OCI-LY3 (cell line): ENCODE results near the gene SLC19A1.

Source experiments
- EZH2phosphoT487 ChIP-seq: fragments of 200-600 bp; shearing (Covaris generic); IDR thresholded peaks from 2 replicates; pipeline ENCODE4 v1.6.1; 2018; ENCODE audit warnings: antibody characterized with exemption, mixed run types, low read depth
- TF ChIP-seq, protein P1 (sequence below): fragments of 200-600, 300-600 bp; sonication (generic); IDR thresholded peaks from 2 replicates; pipeline ENCODE4 v1.5.1; 2014; ENCODE audit warnings: antibody characterized with exemption, low read length, low read depth

DNA sequence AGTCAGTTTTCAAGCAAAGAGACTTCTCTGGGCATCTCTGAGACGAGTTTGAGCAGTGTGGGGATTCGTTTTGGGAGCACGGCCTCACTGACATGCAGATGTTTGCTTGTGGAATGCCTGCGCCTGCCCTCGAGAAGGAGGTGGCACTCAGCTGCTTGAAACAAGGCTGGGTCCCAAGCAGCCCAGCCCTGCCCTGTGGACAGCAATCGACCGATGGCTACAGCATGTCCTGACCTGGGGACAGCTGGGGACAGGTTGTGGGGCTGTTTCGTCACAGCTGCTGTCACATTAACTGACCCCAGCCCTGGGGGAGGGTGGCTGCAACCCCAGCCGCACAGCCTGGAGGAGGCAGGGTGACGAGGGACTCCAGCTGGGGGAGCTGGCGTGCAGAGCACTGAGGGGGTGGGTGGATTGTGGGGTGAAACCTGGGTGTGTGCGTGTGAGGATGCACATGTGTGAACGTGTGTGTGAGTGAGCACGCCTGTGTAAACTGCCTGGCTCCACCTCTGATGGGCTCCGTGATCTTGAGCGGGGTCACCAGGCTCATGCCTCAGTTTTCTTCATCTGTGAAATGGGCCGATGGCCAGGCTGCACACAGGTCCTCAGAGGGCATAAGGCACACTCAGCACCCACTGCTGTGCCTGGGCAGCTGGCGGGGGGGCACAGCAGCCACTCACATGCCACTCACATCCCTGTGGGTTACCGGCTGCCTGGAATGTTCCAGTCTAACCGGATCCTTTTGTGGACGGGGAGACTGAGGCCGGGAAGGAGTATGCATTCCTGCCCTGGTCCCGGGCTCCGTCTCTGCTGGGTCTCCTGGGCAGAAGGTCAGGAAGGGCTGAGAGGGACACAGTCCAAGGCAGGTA lies 87.9 kb downstream of the SLC19A1 start:
- no peak for TF ChIP-seq EZH2phosphoT487
- TF ChIP-seq, protein P1, sequence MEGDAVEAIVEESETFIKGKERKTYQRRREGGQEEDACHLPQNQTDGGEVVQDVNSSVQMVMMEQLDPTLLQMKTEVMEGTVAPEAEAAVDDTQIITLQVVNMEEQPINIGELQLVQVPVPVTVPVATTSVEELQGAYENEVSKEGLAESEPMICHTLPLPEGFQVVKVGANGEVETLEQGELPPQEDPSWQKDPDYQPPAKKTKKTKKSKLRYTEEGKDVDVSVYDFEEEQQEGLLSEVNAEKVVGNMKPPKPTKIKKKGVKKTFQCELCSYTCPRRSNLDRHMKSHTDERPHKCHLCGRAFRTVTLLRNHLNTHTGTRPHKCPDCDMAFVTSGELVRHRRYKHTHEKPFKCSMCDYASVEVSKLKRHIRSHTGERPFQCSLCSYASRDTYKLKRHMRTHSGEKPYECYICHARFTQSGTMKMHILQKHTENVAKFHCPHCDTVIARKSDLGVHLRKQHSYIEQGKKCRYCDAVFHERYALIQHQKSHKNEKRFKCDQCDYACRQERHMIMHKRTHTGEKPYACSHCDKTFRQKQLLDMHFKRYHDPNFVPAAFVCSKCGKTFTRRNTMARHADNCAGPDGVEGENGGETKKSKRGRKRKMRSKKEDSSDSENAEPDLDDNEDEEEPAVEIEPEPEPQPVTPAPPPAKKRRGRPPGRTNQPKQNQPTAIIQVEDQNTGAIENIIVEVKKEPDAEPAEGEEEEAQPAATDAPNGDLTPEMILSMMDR, result no peak
